GM23338 (cell line): ENCODE measurements around the gene PITRM1. TPM values are rescaled to one million over a fixed set of nuclear protein-coding genes. Genes with fewer than 3 reads are reported as not detected.

ENCODE experiments used
- ATAC-seq: fragments of 200-7000 bp; cut with Tn5 transposase; 3 replicates; pipeline ENCODE4 v1.9.1; 2020
- DNase-seq: peaks from one replicate; pipeline ENCODE4 v3.0.0-alpha.2; 2015; ENCODE audit warnings: low spot score
- H2AFZ ChIP-seq: fragments of 200-600 bp; sonication (generic); 2 replicates; pipeline ENCODE4 v1.8.0; 2016; ENCODE audit warnings: antibody characterized with exemption, mild to moderate bottlenecking, moderate library complexity
- H3F3A ChIP-seq: fragments of 200-600 bp; sonication (generic); replicated peaks from 2 replicates; pipeline ENCODE4 v1.8.0; 2017; ENCODE audit warnings: antibody characterized with exemption, mixed run types, low read depth
- H3K27ac ChIP-seq: fragments of 200-600 bp; sonication (generic); 2 replicates; pipeline ENCODE4 v1.6.1; 2016; ENCODE audit warnings: low read depth
- H3K27me3 ChIP-seq: fragments of 200-600 bp; sonication (generic); 2 replicates; pipeline ENCODE4 v1.8.0; 2016; ENCODE audit warnings: mild to moderate bottlenecking, mixed run types, moderate library complexity; ENCODE audit not compliant: insufficient read depth
- H3K36me3 ChIP-seq: fragments of 200-600 bp; sonication (generic); 2 replicates; pipeline ENCODE4 v1.8.0; 2016; ENCODE audit warnings: mild to moderate bottlenecking; ENCODE audit not compliant: insufficient read depth
- H3K4me1 ChIP-seq: fragments of 200-600 bp; sonication (generic); 2 replicates; pipeline ENCODE4 v1.8.0; 2016; ENCODE audit warnings: mild to moderate bottlenecking, moderate library complexity; ENCODE audit not compliant: insufficient read depth
- H3K4me2 ChIP-seq: fragments of 200-600 bp; sonication (generic); 2 replicates; pipeline ENCODE4 v1.7.1; 2017; ENCODE audit warnings: mixed run types
- H3K4me3 ChIP-seq: fragments of 200-600 bp; sonication (generic); 2 replicates; pipeline ENCODE4 v1.6.1; 2016; ENCODE audit warnings: mixed run types
- H3K79me2 ChIP-seq: fragments of 200-600 bp; sonication (generic); replicated peaks from 2 replicates; pipeline ENCODE4 v1.8.0; 2017; ENCODE audit warnings: mild to moderate bottlenecking; ENCODE audit not compliant: insufficient read depth
- H3K9me2 ChIP-seq: fragments of 200-600 bp; sonication (generic); 2 replicates; pipeline ENCODE4 v1.8.0; 2017; ENCODE audit not compliant: insufficient read depth
- H4K20me1 ChIP-seq: fragments of 200-600 bp; sonication (generic); replicated peaks from 2 replicates; pipeline ENCODE4 v1.8.0; 2017; ENCODE audit warnings: mild to moderate bottlenecking; ENCODE audit not compliant: insufficient read depth
- H3K27ac Mint-ChIP-seq: 2 replicates; pipeline ENCODE4 v1.8.0; 2020; ENCODE audit warnings: inconsistent platforms, mild to moderate bottlenecking, moderate library complexity, mixed read lengths
- H3K27me3 Mint-ChIP-seq: 3 replicates; pipeline ENCODE4 v1.8.0; 2022; ENCODE audit warnings: low read depth, mild to moderate bottlenecking, moderate library complexity, mixed read lengths, inconsistent platforms; ENCODE audit not compliant: insufficient read depth, poor library complexity
- H3K36me3 Mint-ChIP-seq: 3 replicates; pipeline ENCODE4 v1.8.0; 2021; ENCODE audit warnings: low read depth, mild to moderate bottlenecking, inconsistent platforms, moderate library complexity, mixed read lengths
- H3K4me1 Mint-ChIP-seq: 3 replicates; pipeline ENCODE4 v1.8.0; 2020; ENCODE audit warnings: mild to moderate bottlenecking, inconsistent platforms, mixed read lengths
- H3K4me3 Mint-ChIP-seq: 3 replicates; pipeline ENCODE4 v1.8.0; 2021; ENCODE audit warnings: moderate library complexity, mild to moderate bottlenecking, inconsistent platforms, mixed read lengths
- H3K9me3 Mint-ChIP-seq: 3 replicates; pipeline ENCODE4 v1.8.0; 2020; ENCODE audit warnings: moderate library complexity, mild to moderate bottlenecking, inconsistent platforms, mixed read lengths
- CREB1 ChIP-seq: fragments of 250-450 bp; sonication (Bioruptor Pico); IDR thresholded peaks from 2 replicates; pipeline ENCODE4 v1.5.0; 2020; ENCODE audit warnings: low read depth, mild to moderate bottlenecking, moderate library complexity
- EZH2 ChIP-seq: fragments of 200-600 bp; sonication (generic); IDR thresholded peaks from one replicate; pipeline ENCODE4 v1.8.0; 2017; ENCODE audit warnings: antibody characterized with exemption, mild to moderate bottlenecking, low read depth; ENCODE audit not compliant: unreplicated experiment
- EZH2phosphoT487 ChIP-seq: fragments of 200-600 bp; sonication (generic); IDR thresholded peaks from one replicate; pipeline ENCODE4 v1.8.1; 2018; ENCODE audit warnings: antibody characterized with exemption; ENCODE audit not compliant: unreplicated experiment
- JUNB ChIP-seq: IDR thresholded peaks from one replicate; pipeline ENCODE4 v1.6.1; 2016; ENCODE audit warnings: antibody characterized with exemption; ENCODE audit not compliant: unreplicated experiment
- NANOG ChIP-seq: IDR thresholded peaks from 2 replicates; pipeline ENCODE4 v1.6.1; 2016; ENCODE audit warnings: antibody characterized with exemption, borderline replicate concordance
- POLR2AphosphoS5 ChIP-seq: IDR thresholded peaks from 2 replicates; pipeline ENCODE4 v1.6.1; 2016; ENCODE audit warnings: antibody characterized with exemption, low read depth
- STAT1 ChIP-seq: IDR thresholded peaks from one replicate; pipeline ENCODE4 v1.6.1; 2016; ENCODE audit warnings: antibody characterized with exemption; ENCODE audit not compliant: unreplicated experiment
- ZNF114 ChIP-seq: fragments of 250-450 bp; sonication (Bioruptor Pico); IDR thresholded peaks from 2 replicates; pipeline ENCODE4 v1.5.0; 2020; ENCODE audit warnings: mild to moderate bottlenecking, moderate library complexity
- polyA plus RNA-seq: library from polyadenylated mRNA; unstranded; fragments of >200 nt; fragmentation: Nextera tagmentation; extraction: Ambion mirVana; gene quantifications from 2 replicates; pipeline ENCODE4 v1.2.1, GENCODE V29; 2016
- total RNA-seq: library from RNA; depleted of rRNA; stranded (reverse); fragments of >200 nt; shearing (Covaris generic); gene quantifications from 2 replicates; pipeline ENCODE4 v1.2.3, GENCODE V29; 2014
- TF ChIP-seq, protein P1 (sequence below): IDR thresholded peaks from 2 replicates; pipeline ENCODE4 v1.6.1; 2016; ENCODE audit warnings: antibody characterized with exemption
- TF ChIP-seq, protein P2 (sequence below): fragments of 250-450 bp; sonication (Bioruptor Pico); IDR thresholded peaks from 2 replicates; pipeline ENCODE4 v1.5.0; 2020; ENCODE audit warnings: mild to moderate bottlenecking, moderate library complexity
- TF ChIP-seq, protein P3 (sequence below): IDR thresholded peaks from one replicate; pipeline ENCODE4 v1.6.1; 2018; ENCODE audit warnings: antibody characterized with exemption; ENCODE audit not compliant: unreplicated experiment

Gene PITRM1
- total and polyA plus RNA-seq, 2 experiments from 2014 or later = 29.0 to 33.0 TPM

DNA sequence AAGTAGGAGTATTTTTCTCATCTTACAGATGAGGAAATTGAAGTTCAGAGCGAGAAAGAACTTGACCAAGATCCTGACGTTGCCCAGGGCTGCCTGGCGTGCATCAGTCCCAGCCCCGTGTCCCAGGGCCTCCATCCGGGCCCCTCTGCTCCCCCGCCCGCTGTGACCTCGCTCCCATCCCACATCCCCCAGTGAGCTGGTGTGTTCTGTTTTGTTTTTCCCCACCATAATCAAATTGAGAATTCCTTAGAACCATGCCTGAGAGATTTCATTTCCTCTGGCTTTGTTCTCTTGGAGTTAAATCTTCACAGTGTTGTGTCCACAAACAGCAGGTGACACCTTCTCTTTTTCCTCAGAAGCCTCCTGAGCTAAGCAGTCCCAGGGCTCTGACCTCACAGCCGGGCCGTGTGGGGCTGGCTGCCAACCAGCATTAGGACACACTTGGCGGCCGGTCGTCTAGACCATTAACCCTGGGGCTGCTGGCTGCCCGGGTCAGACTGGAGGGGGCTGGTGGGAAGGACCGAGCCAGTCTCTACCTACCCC is 60.9 kb downstream of the PITRM1 start (continued):
- TF ChIP-seq NANOG (no peak), CREB1 (CRISPR knock-in tag) (no peak), STAT1 (no peak)

DNA sequence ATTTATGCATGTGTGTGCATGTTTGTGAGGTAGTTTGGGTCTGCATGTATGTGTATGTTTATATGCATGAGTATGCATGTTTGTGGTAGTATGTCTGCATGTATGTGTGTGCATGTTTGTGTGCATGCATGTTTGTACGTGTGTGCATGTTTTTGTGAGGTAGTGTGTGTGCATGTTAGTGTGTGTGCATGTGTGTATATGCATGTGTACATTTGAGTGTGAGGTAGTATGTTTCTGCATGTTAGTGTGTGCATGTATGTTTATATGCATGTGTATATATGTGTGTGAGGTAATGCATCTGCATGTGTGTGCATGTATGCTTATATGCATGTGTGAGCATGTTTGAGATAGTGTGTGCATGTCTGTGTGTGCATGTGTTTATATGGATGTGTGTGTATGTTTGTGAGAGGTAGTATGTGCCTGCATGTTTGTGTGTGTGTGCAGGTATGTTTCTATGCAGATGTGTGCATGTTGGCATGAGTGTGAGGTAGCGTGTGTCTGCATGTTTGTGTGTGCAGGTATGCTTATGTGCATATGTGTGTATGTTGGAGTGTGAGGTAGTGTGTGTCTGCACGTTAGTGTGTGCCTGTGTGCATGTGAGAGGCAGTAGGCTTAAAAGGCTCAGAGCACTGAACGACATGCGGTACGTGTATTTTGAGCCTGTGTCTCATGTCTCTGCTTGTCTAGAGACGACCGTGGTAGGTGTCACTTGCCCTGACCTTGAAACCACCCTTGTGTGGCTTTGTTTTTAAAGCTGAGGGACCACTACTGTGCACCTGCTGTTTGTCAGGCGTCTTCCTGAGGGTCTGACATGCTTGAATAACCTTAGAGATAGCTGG is 61.6 kb downstream of the PITRM1 start:
- Histone ChIP-seq H3K9me2 (0 out of 2 replicates have a peak, but pooled peaks cover 4% of the 10 kb centered on the region), H3K27me3 (no peaks in the 10 kb centered on the region), H3K4me1 (no peaks in the 10 kb centered on the region), H3K4me2 (no peak overlapping the region), H2AFZ (no peak overlapping the region), H4K20me1 (peaks cover 9% of the 10 kb centered on the region; the same call in 1 of the 2 replicates), H3K36me3 (peaks cover 11% of the 10 kb centered on the region; the same call in 1 of the 2 replicates), H3K4me3 (no peak overlapping the region), H3K27ac (no peak overlapping the region), H3F3A (peaks cover 6% of the 10 kb centered on the region; the same call in 1 of the 2 replicates), H3K79me2 (no peaks in the 10 kb centered on the region; the same call in 1 of the 2 replicates)
- Mint-ChIP-seq H3K36me3 (peaks cover 86% of the 10 kb centered on the region), H3K27me3 (peaks cover 9% of the 10 kb centered on the region), H3K4me1 (no peaks in the 10 kb centered on the region), H3K4me3 (no peak overlapping the region), H3K9me3 (no peaks in the 10 kb centered on the region), H3K27ac (no peak overlapping the region)
- ATAC-seq (no peak), DNase-seq (no peak)
- TF ChIP-seq NANOG (no peak), EZH2phosphoT487 (no peak), ZNF114 (CRISPR knock-in tag) (no peak), STAT1 (no peak), POLR2AphosphoS5 (no peak), CREB1 (CRISPR knock-in tag) (no peak), EZH2 (no peak), JUNB (no peak)
- TF ChIP-seq, protein P1, sequence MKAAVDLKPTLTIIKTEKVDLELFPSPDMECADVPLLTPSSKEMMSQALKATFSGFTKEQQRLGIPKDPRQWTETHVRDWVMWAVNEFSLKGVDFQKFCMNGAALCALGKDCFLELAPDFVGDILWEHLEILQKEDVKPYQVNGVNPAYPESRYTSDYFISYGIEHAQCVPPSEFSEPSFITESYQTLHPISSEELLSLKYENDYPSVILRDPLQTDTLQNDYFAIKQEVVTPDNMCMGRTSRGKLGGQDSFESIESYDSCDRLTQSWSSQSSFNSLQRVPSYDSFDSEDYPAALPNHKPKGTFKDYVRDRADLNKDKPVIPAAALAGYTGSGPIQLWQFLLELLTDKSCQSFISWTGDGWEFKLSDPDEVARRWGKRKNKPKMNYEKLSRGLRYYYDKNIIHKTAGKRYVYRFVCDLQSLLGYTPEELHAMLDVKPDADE = no peak
- TF ChIP-seq, protein P2, sequence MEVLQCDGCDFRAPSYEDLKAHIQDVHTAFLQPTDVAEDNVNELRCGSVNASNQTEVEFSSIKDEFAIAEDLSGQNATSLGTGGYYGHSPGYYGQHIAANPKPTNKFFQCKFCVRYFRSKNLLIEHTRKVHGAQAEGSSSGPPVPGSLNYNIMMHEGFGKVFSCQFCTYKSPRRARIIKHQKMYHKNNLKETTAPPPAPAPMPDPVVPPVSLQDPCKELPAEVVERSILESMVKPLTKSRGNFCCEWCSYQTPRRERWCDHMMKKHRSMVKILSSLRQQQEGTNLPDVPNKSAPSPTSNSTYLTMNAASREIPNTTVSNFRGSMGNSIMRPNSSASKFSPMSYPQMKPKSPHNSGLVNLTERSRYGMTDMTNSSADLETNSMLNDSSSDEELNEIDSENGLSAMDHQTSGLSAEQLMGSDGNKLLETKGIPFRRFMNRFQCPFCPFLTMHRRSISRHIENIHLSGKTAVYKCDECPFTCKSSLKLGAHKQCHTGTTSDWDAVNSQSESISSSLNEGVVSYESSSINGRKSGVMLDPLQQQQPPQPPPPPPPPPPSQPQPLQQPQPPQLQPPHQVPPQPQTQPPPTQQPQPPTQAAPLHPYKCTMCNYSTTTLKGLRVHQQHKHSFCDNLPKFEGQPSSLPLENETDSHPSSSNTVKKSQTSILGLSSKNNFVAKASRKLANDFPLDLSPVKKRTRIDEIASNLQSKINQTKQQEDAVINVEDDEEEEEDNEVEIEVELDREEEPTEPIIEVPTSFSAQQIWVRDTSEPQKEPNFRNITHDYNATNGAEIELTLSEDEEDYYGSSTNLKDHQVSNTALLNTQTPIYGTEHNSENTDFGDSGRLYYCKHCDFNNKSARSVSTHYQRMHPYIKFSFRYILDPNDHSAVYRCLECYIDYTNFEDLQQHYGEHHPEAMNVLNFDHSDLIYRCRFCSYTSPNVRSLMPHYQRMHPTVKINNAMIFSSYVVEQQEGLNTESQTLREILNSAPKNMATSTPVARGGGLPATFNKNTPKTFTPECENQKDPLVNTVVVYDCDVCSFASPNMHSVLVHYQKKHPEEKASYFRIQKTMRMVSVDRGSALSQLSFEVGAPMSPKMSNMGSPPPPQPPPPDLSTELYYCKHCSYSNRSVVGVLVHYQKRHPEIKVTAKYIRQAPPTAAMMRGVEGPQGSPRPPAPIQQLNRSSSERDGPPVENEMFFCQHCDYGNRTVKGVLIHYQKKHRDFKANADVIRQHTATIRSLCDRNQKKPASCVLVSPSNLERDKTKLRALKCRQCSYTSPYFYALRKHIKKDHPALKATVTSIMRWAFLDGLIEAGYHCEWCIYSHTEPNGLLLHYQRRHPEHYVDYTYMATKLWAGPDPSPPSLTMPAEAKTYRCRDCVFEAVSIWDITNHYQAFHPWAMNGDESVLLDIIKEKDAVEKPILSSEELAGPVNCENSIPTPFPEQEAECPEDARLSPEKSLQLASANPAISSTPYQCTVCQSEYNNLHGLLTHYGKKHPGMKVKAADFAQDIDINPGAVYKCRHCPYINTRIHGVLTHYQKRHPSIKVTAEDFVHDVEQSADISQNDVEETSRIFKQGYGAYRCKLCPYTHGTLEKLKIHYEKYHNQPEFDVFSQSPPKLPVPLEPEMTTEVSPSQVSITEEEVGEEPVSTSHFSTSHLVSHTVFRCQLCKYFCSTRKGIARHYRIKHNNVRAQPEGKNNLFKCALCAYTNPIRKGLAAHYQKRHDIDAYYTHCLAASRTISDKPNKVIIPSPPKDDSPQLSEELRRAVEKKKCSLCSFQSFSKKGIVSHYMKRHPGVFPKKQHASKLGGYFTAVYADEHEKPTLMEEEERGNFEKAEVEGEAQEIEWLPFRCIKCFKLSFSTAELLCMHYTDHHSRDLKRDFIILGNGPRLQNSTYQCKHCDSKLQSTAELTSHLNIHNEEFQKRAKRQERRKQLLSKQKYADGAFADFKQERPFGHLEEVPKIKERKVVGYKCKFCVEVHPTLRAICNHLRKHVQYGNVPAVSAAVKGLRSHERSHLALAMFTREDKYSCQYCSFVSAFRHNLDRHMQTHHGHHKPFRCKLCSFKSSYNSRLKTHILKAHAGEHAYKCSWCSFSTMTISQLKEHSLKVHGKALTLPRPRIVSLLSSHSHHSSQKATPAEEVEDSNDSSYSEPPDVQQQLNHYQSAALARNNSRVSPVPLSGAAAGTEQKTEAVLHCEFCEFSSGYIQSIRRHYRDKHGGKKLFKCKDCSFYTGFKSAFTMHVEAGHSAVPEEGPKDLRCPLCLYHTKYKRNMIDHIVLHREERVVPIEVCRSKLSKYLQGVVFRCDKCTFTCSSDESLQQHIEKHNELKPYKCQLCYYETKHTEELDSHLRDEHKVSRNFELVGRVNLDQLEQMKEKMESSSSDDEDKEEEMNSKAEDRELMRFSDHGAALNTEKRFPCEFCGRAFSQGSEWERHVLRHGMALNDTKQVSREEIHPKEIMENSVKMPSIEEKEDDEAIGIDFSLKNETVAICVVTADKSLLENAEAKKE (CRISPR knock-in tag) = no peak
- TF ChIP-seq, protein P3, sequence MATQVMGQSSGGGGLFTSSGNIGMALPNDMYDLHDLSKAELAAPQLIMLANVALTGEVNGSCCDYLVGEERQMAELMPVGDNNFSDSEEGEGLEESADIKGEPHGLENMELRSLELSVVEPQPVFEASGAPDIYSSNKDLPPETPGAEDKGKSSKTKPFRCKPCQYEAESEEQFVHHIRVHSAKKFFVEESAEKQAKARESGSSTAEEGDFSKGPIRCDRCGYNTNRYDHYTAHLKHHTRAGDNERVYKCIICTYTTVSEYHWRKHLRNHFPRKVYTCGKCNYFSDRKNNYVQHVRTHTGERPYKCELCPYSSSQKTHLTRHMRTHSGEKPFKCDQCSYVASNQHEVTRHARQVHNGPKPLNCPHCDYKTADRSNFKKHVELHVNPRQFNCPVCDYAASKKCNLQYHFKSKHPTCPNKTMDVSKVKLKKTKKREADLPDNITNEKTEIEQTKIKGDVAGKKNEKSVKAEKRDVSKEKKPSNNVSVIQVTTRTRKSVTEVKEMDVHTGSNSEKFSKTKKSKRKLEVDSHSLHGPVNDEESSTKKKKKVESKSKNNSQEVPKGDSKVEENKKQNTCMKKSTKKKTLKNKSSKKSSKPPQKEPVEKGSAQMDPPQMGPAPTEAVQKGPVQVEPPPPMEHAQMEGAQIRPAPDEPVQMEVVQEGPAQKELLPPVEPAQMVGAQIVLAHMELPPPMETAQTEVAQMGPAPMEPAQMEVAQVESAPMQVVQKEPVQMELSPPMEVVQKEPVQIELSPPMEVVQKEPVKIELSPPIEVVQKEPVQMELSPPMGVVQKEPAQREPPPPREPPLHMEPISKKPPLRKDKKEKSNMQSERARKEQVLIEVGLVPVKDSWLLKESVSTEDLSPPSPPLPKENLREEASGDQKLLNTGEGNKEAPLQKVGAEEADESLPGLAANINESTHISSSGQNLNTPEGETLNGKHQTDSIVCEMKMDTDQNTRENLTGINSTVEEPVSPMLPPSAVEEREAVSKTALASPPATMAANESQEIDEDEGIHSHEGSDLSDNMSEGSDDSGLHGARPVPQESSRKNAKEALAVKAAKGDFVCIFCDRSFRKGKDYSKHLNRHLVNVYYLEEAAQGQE = no peak
